HG03196 (cell line): ENCODE measurements around the gene PI16.

Experiments used
- ATAC-seq: cut with Tn5 transposase; IDR thresholded peaks from one replicate; pipeline ENCODE4 v1.9.1; 2021; ENCODE audit not compliant: unreplicated experiment

The PI16 gene

GRCh38 chr6:36999061-36999750, 44.7 kb downstream of the PI16 start:
- ATAC-seq: no peak

DNA sequence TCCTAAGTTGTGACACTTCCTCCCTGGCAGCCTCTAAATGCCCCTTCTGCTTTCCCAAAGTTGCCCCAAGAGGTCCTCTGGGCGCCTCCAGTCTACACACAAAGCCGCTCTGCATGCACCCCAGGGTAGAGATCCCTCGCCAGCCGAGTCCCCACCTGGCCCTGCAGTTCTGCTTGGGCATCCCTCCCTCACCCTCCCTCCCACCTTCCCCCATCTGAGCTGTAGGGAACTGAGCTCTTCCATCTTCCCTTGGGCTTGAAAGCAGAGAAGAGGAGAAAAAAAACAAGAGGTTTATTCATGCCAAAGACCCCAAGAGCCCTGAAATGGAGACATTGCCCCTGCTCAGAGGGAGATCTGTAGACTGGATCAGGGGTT, 45.2 kb downstream of the PI16 start:
- no peak for ATAC-seq

DNA sequence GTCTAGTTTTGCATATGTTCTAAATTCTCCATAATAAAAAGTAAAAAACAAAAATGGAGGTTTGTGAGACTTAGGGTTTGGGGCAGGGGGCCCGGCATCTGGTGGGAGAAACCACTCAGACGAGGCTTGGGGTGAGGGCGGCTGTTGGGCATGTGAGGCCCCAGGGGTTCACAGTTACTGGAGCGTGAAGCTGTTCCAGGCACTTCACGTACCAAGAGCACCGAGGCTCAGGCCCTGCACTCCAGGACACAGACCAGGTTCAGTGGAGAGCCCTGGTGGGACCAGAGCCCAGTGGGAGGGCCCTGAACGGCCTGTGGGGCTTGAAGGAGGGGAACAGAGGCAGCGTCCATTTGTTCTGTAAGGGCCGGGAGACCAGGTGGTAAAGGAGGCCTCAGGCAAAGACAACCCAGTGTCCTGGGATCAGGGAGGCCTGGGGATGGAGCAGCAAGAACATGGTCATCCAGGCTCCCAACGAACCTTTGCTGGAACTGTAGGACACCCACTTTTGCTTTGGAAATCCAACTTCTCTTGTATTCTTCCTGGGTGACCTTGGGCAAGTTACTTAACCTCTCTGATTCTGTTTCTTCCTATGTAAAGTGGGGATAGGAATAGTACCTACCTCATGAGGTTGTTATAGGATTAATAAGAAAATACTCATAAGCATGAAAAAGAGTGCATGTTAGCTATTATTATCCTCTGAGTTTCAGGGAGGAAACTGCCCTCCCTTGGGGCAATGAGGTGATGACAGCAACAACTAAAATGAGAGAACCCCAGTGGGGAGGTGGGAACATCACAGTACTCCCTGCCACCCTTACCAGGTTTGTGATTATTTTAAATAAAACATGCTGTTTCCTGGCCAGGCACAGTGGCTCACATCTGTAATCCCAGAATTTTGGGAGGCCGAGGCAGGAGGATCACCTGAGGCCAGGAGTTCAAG, 49.8 kb downstream of the PI16 start:
- ATAC-seq: no peak

DNA sequence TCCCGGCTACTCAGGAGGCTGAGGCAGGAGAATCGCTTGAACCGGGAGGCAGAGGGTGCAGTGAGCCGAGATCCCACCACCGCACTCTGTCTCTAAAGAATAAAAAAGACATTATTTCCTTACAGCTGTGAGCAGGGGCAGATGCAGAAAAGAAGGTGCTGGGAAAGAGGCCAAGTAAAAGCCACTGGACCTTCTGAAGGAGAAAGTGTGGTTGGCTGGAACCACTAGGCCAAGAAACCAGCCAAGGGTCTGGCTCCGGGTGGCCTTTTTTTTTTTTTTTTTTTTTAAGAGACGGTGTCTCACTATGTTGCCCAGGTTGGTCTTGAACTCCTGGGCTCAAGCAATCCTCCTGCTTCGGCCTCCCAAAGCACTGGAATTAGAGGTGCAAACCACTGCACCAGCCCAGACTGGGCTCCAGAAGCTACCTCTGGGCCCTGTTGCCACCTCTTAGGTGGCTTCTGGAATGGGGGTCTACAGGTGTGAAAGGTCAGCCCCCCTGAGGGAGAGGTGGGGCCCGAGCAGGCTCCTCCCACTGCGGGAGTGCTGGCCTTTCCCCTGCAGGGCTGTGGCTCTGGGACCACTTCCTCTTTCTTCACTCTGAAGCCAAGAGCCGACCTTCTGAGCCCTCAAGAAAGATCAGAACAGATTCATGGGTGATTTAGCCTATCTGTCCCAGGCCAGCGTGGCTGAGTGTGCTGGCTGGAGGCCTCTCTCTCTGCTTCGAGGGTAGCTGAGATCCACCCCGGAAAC, 50.7 kb downstream of the PI16 start, which contains the start of gene FGD2:
Gene FGD2, plus strand, starts transcription at position 595 of the 750 bp plus-strand sequence. CDS start 163 bp downstream, outside the sequence.
- ATAC-seq: peak; percentile 52

GRCh38 chr6:37005827-37006567, 51.5 kb downstream of the PI16 start:
- peak; percentile 2 for ATAC-seq

GRCh38 chr6:37006793-37007339, 52.3 kb downstream of the PI16 start:
- ATAC-seq: peak; percentile 5

- peak; percentile 28 for ATAC-seq
These were observed 53.0 kb downstream of the PI16 start for GRCh38 chr6:37007340-37008043.

DNA sequence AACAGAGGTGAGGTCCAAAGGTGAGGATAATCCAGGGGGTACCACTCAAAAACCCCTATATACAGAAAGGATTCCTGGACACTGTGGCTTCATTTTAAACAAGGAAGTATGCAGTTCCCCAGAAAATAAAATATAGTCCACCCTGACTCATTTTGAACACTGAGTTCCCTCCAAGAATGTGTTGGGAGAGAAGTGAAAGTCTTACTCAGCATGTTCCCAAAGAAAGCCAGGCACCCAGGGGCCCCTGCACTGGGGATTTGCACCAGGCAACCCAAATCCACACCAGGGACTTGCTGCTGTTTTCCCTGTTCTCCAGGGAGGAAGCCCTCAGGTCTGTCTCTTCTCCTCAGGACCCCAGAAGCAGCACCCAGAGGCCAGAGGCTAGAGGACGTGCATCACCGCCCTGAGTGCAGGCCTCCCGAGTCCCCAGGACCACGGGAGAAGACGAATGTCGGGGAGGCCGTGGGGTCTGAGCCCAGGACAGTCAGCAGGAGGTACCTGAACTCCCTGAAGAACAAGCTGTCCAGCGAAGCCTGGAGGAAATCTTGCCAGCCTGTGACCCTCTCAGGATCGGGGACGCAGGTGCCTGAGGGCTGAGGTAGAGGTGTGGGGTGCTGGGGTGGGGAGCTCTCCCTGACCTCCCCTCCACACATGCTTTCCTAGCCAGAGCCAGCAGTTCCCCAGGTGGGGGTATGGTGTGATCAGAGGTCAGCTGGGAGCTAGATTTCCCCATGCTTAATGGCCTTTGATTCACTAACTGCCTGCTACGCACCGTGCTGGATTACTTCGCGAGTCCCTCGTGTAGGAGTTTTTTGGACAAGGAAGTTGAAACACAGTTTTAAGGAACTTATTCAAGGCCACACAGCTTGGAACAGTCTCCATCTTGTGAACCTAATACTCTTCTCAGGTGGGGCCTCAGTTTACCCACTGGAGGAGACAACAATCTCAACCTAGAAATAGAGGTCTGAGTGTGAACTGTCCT, 54.2 kb downstream of the PI16 start:
- ATAC-seq: no peak

- ATAC-seq: no peak
These were observed 55.9 kb downstream of the PI16 start for GRCh38 chr6:37010402-37010892.

- ATAC-seq: no peak
These were observed 57.3 kb downstream of the PI16 start for GRCh38 chr6:37011656-37012378.

- ATAC-seq: no peak
These were observed 59.3 kb downstream of the PI16 start for GRCh38 chr6:37013516-37014491.
